Measurements from ENCODE around the gene SHB. TPM values are rescaled to one million over a fixed set of nuclear protein-coding genes. Genes with fewer than 3 reads are reported as not detected.

Gene SHB
- total RNA-seq, 1 experiment from 2014 or later, result 20.7 TPM

DNA sequence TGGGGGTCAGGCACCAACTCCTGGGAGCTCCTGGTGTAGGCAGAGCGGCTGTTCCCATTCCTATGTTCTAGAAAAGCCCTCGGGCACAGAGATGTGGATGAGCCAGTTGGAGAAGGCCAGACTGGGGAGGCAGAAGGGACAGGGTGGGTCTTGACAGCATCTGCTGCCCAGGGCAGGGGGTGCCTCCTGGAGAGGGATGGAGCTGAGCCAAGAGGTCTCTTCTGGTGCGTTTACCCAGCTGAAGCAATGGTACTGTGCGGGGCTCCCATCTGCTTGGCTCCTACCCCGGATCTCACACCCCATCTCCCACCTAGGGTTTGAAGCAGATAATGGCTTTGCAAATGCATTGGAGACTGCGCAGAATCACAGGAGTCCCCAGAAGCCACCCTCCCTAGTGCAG, 41.3 kb downstream of the SHB start:
- intact Hi-C loops (cut with micrococcal nuclease; ENCODE audit: unreplicated experiment), result loop anchor here (5.0 to 10.0 kb wide), 2 partner anchors 40 to 63 kb away; partner anchors contain the start of gene SHB
- H3K27me3 ChIP-seq (replicated peaks; ENCODE audit: insufficient read depth, low read depth, low read length, poor library complexity), result no peaks in the 10 kb centered on the region
- H3K9me3 ChIP-seq (ENCODE audit: low read depth, low read length, poor library complexity, severe bottlenecking), result no peaks in the 10 kb centered on the region
- CTCF ChIA-PET, result interaction anchor here (0.6 kb wide), 1 partner anchor 58 kb away, joined by 3 read pairs; no protein-coding TSS in a partner anchor
- POLR2A ChIA-PET (ENCODE audit: low non-redundant PET), result no interaction called here
- no TSS peak for BruUV-seq (replicated peaks)
- H3K4me1 ChIP-seq (ENCODE audit: insufficient read depth, low read length, poor library complexity, severe bottlenecking), result peaks cover 62% of the 10 kb centered on the region
- no peaks in the 10 kb centered on the region for H3K36me3 ChIP-seq (ENCODE audit: insufficient read depth, low read length, poor library complexity, severe bottlenecking)
- no peak for TF ChIP-seq EZH2 (IDR thresholded peaks at IDR 0.05; ENCODE audit: borderline replicate concordance, low read depth, low read length, poor library complexity, severe bottlenecking)
- no peak for DNase-seq (ENCODE audit: low spot score)
- H3K27ac ChIP-seq (ENCODE audit: low read depth, low read length, poor library complexity, severe bottlenecking), result peak overlapping the region; percentile 64
- no peak overlapping the region for H3K4me3 ChIP-seq (ENCODE audit: low read depth, low read length, poor library complexity, severe bottlenecking)

DNA sequence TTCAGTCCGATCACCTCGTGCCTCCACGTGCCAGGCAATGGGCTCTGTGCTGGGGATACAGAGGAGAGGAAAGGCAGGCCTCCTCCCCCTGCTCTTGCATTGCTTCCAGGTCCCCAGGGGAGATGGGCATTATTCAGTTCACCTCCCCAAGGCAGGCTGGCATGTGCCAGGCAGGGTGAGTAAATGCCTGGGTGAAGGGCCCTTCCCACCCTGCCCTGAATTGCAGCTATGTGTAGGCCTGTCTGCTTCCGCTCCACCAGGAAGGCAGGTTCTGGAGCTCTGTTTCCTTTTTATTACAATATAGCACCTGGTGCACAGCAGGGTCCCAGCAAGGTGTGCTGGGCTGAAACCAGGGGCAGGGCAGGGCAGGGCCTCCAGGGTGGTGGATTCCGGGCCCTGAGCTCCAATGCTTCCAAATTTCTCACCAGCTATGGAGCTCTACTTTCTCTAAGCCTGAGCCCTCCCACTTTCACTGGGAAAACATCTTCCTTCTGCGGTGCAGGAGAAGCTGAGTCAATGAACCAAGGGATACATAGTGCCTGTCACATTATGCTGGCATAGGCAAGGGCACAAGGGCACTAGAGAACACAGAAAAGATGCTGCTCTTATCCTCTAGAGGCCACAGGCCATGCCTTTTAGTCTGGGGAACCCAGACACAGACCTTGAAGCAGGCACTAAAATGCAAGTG, 42.0 kb downstream of the SHB start:
- peak overlapping the region; percentile 64 for H3K27ac ChIP-seq (ENCODE audit: low read depth, low read length, poor library complexity, severe bottlenecking)
- intact Hi-C loops (cut with micrococcal nuclease; ENCODE audit: unreplicated experiment), result loop anchor here (5.0 to 10.0 kb wide), 2 partner anchors 40 to 62 kb away; partner anchors contain the start of gene SHB

GRCh38 chr9:38026021-38026809, 42.8 kb downstream of the SHB start:
- DNase-seq (ENCODE audit: low spot score), result peak; percentile 93
- H3K36me3 ChIP-seq (ENCODE audit: insufficient read depth, low read length, poor library complexity, severe bottlenecking), result no peaks in the 10 kb centered on the region
- CTCF ChIA-PET, result interaction anchor here (0.5 kb wide), 1 partner anchor 335 kb away, joined by 3 read pairs; no protein-coding TSS in a partner anchor
- no peaks in the 10 kb centered on the region for H3K9me3 ChIP-seq (ENCODE audit: low read depth, low read length, poor library complexity, severe bottlenecking)
- no TSS peak for BruUV-seq (replicated peaks)
- POLR2A ChIA-PET (ENCODE audit: low non-redundant PET), result no interaction called here
- peak overlapping the region; percentile 64 for H3K27ac ChIP-seq (ENCODE audit: low read depth, low read length, poor library complexity, severe bottlenecking)
- no peak for TF ChIP-seq EZH2 (IDR thresholded peaks at IDR 0.05; ENCODE audit: borderline replicate concordance, low read depth, low read length, poor library complexity, severe bottlenecking)
- TF ChIP-seq, protein P1, sequence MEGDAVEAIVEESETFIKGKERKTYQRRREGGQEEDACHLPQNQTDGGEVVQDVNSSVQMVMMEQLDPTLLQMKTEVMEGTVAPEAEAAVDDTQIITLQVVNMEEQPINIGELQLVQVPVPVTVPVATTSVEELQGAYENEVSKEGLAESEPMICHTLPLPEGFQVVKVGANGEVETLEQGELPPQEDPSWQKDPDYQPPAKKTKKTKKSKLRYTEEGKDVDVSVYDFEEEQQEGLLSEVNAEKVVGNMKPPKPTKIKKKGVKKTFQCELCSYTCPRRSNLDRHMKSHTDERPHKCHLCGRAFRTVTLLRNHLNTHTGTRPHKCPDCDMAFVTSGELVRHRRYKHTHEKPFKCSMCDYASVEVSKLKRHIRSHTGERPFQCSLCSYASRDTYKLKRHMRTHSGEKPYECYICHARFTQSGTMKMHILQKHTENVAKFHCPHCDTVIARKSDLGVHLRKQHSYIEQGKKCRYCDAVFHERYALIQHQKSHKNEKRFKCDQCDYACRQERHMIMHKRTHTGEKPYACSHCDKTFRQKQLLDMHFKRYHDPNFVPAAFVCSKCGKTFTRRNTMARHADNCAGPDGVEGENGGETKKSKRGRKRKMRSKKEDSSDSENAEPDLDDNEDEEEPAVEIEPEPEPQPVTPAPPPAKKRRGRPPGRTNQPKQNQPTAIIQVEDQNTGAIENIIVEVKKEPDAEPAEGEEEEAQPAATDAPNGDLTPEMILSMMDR (conservative IDR thresholded peaks at IDR 0.05; ENCODE audit: low read depth, low read length), result no peak
- H3K27me3 ChIP-seq (replicated peaks; ENCODE audit: insufficient read depth, low read depth, low read length, poor library complexity), result no peaks in the 10 kb centered on the region
- no peak overlapping the region for H3K4me3 ChIP-seq (ENCODE audit: low read depth, low read length, poor library complexity, severe bottlenecking)
- peaks cover 59% of the 10 kb centered on the region for H3K4me1 ChIP-seq (ENCODE audit: insufficient read depth, low read length, poor library complexity, severe bottlenecking)
- intact Hi-C loops (cut with micrococcal nuclease; ENCODE audit: unreplicated experiment), result loop anchor here (5.0 to 10.0 kb wide), 2 partner anchors 41 to 61 kb away; partner anchors contain the start of gene SHB

More for the DNA sequence above, 42.0 kb downstream of the SHB start:
- no peaks in the 10 kb centered on the region for H3K9me3 ChIP-seq (ENCODE audit: low read depth, low read length, poor library complexity, severe bottlenecking)
- ChIA-PET CTCF (no interaction called here), POLR2A (ENCODE audit: low non-redundant PET) (no interaction called here)
- H3K27me3 ChIP-seq (replicated peaks; ENCODE audit: insufficient read depth, low read depth, low read length, poor library complexity), result no peaks in the 10 kb centered on the region
- DNase-seq (ENCODE audit: low spot score), result no peak
- no TSS peak for BruUV-seq (replicated peaks)
- TF ChIP-seq, protein P1 (conservative IDR thresholded peaks at IDR 0.05; ENCODE audit: low read depth, low read length), result no peak
- TF ChIP-seq EZH2 (IDR thresholded peaks at IDR 0.05; ENCODE audit: borderline replicate concordance, low read depth, low read length, poor library complexity, severe bottlenecking), result no peak
- peaks cover 62% of the 10 kb centered on the region for H3K4me1 ChIP-seq (ENCODE audit: insufficient read depth, low read length, poor library complexity, severe bottlenecking)
- no peak overlapping the region for H3K4me3 ChIP-seq (ENCODE audit: low read depth, low read length, poor library complexity, severe bottlenecking)
- no peaks in the 10 kb centered on the region for H3K36me3 ChIP-seq (ENCODE audit: insufficient read depth, low read length, poor library complexity, severe bottlenecking)

Measured in A673 (cell line).